HAP-1 (cell line): ENCODE results near the gene DNAJB11.
"Not testable (repeated sequence)": the region's sequence is repeated elsewhere in the genome, so short reads cannot be mapped to it uniquely, and the experiment has no call there.

Experiments
- DNase-seq, 2 experiments: peaks; one replicate each; pipeline ENCODE4 v3.0.0-alpha.2; 2016 to 2020; ENCODE audit warnings: low spot score in 2 of 2
- H3K27me3 ChIP-seq: fragments of 250-450 bp; sonication (Bioruptor Pico); 2 replicates; pipeline ENCODE4 v1.5.1; 2020; ENCODE audit warnings: low read depth, mild to moderate bottlenecking, moderate library complexity
- H3K36me3 ChIP-seq: fragments of 250-450 bp; sonication (Bioruptor Pico); replicated peaks from 2 replicates; pipeline ENCODE4 v1.5.1; 2020; ENCODE audit warnings: mild to moderate bottlenecking
- H3K4me1 ChIP-seq: fragments of 250-450 bp; sonication (Bioruptor Pico); 2 replicates; pipeline ENCODE4 v1.5.1; 2020; ENCODE audit warnings: mild to moderate bottlenecking
- H3K4me3 ChIP-seq: fragments of 250-450 bp; sonication (Bioruptor Pico); 2 replicates; pipeline ENCODE4 v1.5.1; 2020; ENCODE audit warnings: mild to moderate bottlenecking, moderate library complexity
- H3K9me3 ChIP-seq: fragments of 250-450 bp; sonication (Bioruptor Pico); 2 replicates; pipeline ENCODE4 v1.5.1; 2020; ENCODE audit warnings: mild to moderate bottlenecking, moderate library complexity
- in situ Hi-C: fragments of 300-500 bp; cut with MboI; formaldehyde crosslinking; loops from 3 replicates; pipeline ENCODE4 v1.14.3; 2020; ENCODE audit warnings: low sequenced_read_pairs, inconsistent platforms, mixed read lengths

DNAJB11 gene

DNA sequence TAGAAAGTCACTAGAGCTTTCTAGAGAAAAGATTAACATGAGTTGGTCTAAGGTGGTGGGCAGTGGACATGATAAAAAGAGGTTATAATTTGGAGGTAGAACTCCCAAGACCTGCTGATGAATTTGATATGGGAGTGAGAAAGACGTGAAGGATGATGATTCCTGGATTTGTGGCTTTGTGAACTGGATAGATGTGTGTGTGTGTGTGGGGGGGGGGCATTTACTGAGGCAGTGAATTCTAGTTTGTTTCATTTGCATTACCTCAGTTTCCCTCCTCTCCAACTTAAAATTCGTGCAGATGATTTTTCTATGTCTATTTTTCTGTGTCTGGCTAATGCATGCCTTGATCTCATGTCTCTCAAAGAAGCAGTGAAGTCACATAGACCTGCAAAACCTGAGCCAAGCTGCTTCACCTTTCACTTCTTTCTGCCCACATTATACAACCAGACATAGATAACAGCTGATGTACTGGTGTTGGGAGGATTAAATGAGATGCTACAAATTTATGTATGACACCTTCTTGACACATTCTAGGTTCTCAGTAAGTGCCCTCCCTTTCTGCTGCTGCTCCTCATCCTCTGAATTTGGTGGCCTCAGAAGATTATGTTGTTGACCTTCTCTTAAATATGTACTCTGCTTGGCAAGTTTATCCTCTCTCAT lies 52.3 kb downstream of the DNAJB11 start:
- no peak for DNase-seq
- Histone ChIP-seq H3K9me3 (no peaks in the 10 kb centered on the region), H3K27me3 (peaks cover 7% of the 10 kb centered on the region; the same call in 1 of the 2 replicates), H3K4me3 (no peak overlapping the region), H3K4me1 (no peaks in the 10 kb centered on the region), H3K36me3 (no peaks in the 10 kb centered on the region)
- in situ Hi-C loops: loop anchor here (10.0 kb wide), 1 partner anchor 122 kb away; no protein-coding TSS in a partner anchor

DNA sequence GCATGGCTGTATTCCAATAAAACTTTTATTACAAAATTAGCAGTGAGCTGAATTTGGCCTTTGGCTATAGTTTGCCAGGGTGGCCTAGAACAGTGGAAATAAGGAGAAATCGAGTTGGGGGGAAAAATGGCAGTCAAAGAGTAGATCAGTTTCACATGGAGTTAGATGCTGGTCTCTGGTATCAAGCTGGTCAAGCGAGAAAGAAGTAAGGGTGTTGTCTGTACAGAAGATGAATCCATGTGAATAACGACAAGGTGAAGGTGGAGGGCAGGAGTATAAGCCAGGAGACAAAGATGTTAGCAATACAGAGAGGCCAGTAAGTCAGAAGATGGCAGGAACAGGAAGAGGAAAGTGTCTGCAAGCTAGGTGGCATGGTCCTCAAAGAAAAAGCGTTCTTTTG lies 54.1 kb downstream of the DNAJB11 start:
- no peaks in the 10 kb centered on the region for H3K4me1 ChIP-seq

DNA sequence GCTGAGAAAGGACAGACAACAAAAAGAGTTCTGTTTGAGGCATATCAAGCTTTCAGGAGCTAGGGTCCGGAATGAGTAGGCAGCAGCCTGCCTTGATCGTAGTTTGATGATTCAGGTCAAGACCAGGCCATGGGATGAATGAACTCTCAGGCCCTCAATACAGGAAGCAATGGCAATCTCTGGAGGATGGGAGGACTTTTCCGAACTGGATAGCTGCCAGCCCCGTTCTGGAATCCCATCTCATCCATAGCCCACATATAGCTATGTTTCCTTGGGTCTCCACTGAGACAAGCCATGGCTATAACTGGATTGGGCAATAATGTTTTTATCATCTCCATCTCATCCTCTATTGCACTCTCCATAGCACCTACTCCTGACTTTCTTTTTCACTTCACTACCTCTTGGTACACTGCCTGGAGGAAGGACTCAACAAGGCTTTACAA lies 55.1 kb downstream of the DNAJB11 start:
- H3K4me3 ChIP-seq: no peak overlapping the region
- peaks cover 6% of the 10 kb centered on the region; the same call in 1 of the 2 replicates for H3K27me3 ChIP-seq
- no peak for DNase-seq
- in situ Hi-C loops: loop anchor here (10.0 kb wide), 1 partner anchor 119 kb away; no protein-coding TSS in a partner anchor
- no peaks in the 10 kb centered on the region for H3K4me1 ChIP-seq
- no peaks in the 10 kb centered on the region for H3K36me3 ChIP-seq
- H3K9me3 ChIP-seq: no peaks in the 10 kb centered on the region

More for the DNA sequence above, 54.1 kb downstream of the DNAJB11 start:
- Histone ChIP-seq H3K36me3 (no peaks in the 10 kb centered on the region), H3K4me3 (no peak overlapping the region), H3K27me3 (peaks cover 6% of the 10 kb centered on the region; the same call in 1 of the 2 replicates), H3K9me3 (no peaks in the 10 kb centered on the region)
- DNase-seq: no peak
- in situ Hi-C loops: loop anchor here (10.0 kb wide), 1 partner anchor 120 kb away; no protein-coding TSS in a partner anchor

DNA sequence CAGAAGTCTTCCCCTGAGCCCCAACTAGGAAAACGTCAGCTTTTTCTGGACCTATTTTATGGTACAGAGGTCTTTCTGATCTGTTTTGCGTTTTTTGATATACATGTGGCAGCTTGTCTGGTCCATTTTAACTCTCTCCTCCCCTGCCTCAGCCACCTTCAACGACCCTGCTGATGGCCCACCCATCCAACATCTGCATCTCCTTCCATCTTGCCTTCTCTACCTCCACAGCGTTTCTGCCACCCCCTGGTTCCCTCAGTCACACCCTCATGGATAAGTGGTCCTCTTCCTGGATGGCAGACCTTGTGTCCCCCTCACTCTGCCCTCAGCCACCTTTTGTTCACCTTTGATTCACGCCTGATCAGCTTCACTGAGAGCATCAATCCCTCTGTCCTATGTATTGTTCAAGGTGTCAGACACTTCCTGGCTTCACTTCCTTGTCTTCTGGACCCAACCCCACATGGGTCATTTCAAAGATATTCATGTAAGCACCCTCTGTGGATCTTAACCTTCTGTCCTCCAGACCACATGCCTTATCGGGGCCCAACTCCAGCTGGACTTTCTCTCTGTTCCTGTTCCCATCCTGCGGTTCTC lies 55.8 kb downstream of the DNAJB11 start:
- no peaks in the 10 kb centered on the region for H3K36me3 ChIP-seq
- H3K27me3 ChIP-seq: peaks cover 6% of the 10 kb centered on the region; the same call in 1 of the 2 replicates
- H3K9me3 ChIP-seq: no peaks in the 10 kb centered on the region
- in situ Hi-C loops: loop anchor here (10.0 kb wide), 1 partner anchor 118 kb away; no protein-coding TSS in a partner anchor
- no peak overlapping the region for H3K4me3 ChIP-seq
- H3K4me1 ChIP-seq: no peaks in the 10 kb centered on the region
- DNase-seq: no peak

DNA sequence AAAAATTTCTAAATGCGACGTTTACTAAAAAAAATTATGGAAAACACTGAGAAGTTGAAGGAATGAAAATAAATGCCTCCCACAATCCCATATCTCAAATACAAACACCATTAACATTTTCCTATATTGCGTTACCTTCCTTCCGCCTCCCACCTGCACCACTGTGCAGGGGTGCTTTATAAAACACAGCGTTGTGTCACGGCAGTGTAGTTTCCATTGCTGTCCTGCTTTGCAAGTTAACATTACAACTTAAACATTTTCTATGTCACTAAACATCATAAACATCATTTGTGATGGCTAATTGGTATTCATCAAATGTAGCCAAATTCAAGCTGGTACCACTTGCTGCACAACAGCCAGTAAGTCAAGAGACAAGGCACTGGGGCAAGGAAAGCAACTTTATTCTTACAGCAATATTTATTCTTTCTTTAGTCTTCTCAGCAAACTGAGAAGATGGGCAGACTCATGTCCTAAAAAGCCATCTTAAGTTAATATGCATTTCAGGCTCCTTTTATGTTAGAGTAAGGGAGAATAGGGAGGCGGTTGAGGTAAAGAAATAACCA lies 57.4 kb downstream of the DNAJB11 start:
- Histone ChIP-seq H3K4me3 (no peak overlapping the region), H3K4me1 (no peaks in the 10 kb centered on the region), H3K36me3 (no peaks in the 10 kb centered on the region), H3K27me3 (peaks cover 6% of the 10 kb centered on the region; the same call in 1 of the 2 replicates), H3K9me3 (no peaks in the 10 kb centered on the region)
- in situ Hi-C loops: loop anchor here (10.0 kb wide), 1 partner anchor 117 kb away; no protein-coding TSS in a partner anchor
- no peak for DNase-seq

DNA sequence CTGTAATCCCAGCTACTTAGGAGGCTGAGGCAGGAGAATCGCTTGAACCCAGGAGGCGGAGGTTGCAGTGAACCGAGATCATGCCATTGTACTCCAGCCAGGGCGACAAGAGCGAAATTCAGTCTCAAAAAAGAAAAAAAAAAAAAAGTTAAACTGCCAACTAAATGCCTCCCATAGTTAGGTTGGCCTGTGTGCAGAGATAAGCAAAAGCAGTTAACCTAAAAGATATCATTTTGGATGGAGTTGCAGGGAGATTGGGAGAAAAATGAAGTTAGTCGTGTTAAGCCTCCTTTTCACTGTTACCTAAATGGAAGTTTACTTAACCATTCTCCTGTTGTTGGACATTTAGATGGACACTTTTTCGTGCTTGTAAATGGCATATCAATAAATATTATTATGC lies 58.2 kb downstream of the DNAJB11 start:
- in situ Hi-C loops: loop anchor here (10.0 kb wide), 1 partner anchor 116 kb away; no protein-coding TSS in a partner anchor
- no peak overlapping the region for H3K4me3 ChIP-seq
- no peaks in the 10 kb centered on the region for H3K4me1 ChIP-seq
- peaks cover 6% of the 10 kb centered on the region; the same call in 1 of the 2 replicates for H3K27me3 ChIP-seq
- H3K9me3 ChIP-seq: no peaks in the 10 kb centered on the region
- no peaks in the 10 kb centered on the region for H3K36me3 ChIP-seq
- DNase-seq: no peak

DNA sequence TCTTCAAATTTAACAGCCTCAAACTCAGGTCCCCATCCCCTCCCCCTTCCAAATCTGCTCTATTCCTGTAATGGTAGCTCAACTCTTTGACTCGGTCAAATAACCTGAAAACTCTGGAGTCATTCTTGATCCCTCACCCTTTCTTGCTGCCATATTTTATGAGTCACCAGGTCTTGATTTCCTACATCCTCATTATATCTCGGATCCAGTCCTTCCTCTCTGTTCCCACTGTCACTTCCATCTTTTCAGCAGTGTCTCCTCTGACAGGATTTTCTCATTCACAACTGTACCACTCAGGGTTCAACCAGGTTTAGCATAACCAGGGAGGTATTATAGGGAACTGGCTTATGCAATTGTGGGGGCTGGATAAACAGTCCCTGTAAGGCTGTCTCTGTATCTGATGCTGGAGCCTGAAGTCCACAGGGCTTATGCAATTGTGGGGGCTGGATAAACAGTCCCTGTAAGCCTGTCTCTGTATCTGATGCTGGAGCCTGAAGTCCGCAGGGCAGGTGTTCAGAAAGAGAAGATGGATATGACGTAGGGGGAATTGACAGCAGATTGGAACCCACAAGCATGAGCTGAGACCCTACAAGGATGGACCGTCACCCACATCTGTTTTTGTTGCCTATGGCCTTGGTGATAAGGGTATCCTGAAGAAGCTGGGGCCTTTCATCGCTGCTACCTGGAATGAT lies 60.6 kb downstream of the DNAJB11 start:
- no peaks in the 10 kb centered on the region for H3K9me3 ChIP-seq
- in situ Hi-C loops: no loop called here
- H3K4me1 ChIP-seq: no peaks in the 10 kb centered on the region
- DNase-seq: no peak
- H3K27me3 ChIP-seq: no peaks in the 10 kb centered on the region
- no peaks in the 10 kb centered on the region for H3K36me3 ChIP-seq
- H3K4me3 ChIP-seq: no peak overlapping the region

DNA sequence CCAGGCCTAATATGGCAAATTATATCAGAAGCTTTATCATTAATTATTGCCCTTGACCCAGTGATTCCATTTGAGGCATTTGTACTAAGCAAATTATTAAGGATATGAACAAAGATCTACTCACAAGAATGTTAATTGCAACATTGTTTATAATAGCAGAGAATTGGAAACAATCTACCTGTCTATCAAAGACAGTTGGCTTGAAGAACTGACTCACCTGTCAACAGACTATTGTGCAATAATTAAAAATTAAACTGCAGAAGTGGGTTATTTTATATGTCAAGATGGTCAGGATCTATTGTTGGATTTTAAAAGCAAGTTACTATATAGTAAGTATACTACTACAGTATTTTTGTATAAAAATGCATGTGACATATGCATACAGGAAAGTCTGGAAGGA lies 63.0 kb downstream of the DNAJB11 start:
- Histone ChIP-seq H3K36me3 (no peaks in the 10 kb centered on the region), H3K4me3 (no peak overlapping the region), H3K4me1 (no peaks in the 10 kb centered on the region), H3K27me3 (no peaks in the 10 kb centered on the region), H3K9me3 (no peaks in the 10 kb centered on the region)
- DNase-seq: no peak
- in situ Hi-C loops: no loop called here

DNA sequence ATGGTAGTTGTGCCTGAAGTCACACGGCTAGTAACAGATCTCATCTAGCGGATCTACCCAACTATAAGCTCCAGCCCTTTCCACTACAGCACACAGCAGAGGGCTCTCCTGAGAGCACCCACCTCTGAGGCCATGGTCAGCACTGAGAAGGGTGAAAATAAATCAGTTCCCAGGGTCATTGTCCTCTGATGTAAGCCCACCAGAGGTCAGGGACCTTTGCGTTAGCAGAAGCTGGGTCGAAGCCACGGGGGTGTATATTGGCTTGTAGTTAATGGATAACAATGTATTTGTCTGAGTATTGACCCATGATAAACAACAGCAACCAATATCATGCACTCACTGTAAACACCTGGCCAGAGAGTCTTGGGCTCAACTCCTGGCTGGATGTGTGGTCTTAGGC lies 63.7 kb downstream of the DNAJB11 start:
- DNase-seq, in situ Hi-C loops, H3K4me1 ChIP-seq, H3K36me3 ChIP-seq, H3K9me3 ChIP-seq, H3K4me3 ChIP-seq, H3K27me3 ChIP-seq: not testable (repeated sequence)
